ENCODE data around the gene MLYCD. TPM values are rescaled to one million over a fixed set of nuclear protein-coding genes. Genes with fewer than 3 reads are reported as not detected.
A peak's percentile ranks its signal among the peaks of the same experiment; 100 is the strongest.

MLYCD gene
- total RNA-seq, 1 donor from 2014 or later, result 7.4 TPM

- Mint-ChIP-seq H3K27ac (peak overlapping the region; percentile 47), H3K36me3 (peaks cover 50% of the 10 kb centered on the region)
- DNase-seq (ENCODE audit: low spot score in 2 of 2, unreplicated experiment in 2 of 2), result no peak
These were observed 13.8 kb downstream of the MLYCD start for GRCh38 chr16:83912519-83913244.

GRCh38 chr16:83913245-83913633 lies 14.3 kb downstream of the MLYCD start:
- H3K4me3 Mint-ChIP-seq, result no peak overlapping the region
- no peak for TF ChIP-seq CTCF (IDR thresholded peaks at IDR 0.05; ENCODE audit: unreplicated experiment)
- no peaks in the 10 kb centered on the region for H3K27me3 Mint-ChIP-seq (ENCODE audit: low read depth)
- peaks cover 56% of the 10 kb centered on the region for H3K36me3 Mint-ChIP-seq
- no peak for DNase-seq (ENCODE audit: low spot score in 2 of 2, unreplicated experiment in 2 of 2)
- no peaks in the 10 kb centered on the region for H3K4me1 Mint-ChIP-seq
- H3K9me3 Mint-ChIP-seq, result peaks cover 7% of the 10 kb centered on the region
- H3K27ac Mint-ChIP-seq, result peak overlapping the region; percentile 47

More at GRCh38 chr16:83912519-83913244, 13.8 kb downstream of the MLYCD start:
- Mint-ChIP-seq H3K27me3 (ENCODE audit: low read depth) (no peaks in the 10 kb centered on the region), H3K4me3 (no peak overlapping the region), H3K9me3 (peaks cover 7% of the 10 kb centered on the region), H3K4me1 (peaks cover 3% of the 10 kb centered on the region)
- no peak for TF ChIP-seq CTCF (IDR thresholded peaks at IDR 0.05; ENCODE audit: unreplicated experiment)

GRCh38 chr16:83914091-83914710 lies 15.3 kb downstream of the MLYCD start:
- Mint-ChIP-seq H3K36me3 (peaks cover 61% of the 10 kb centered on the region), H3K27me3 (ENCODE audit: low read depth) (no peaks in the 10 kb centered on the region), H3K4me3 (no peak overlapping the region), H3K9me3 (peaks cover 7% of the 10 kb centered on the region), H3K27ac (no peak overlapping the region), H3K4me1 (no peaks in the 10 kb centered on the region)
- no peak for DNase-seq (ENCODE audit: low spot score in 2 of 2, unreplicated experiment in 2 of 2)
- TF ChIP-seq CTCF (IDR thresholded peaks at IDR 0.05; ENCODE audit: unreplicated experiment), result no peak

- no peak for TF ChIP-seq CTCF (IDR thresholded peaks at IDR 0.05; ENCODE audit: unreplicated experiment)
- H3K9me3 Mint-ChIP-seq, result peaks cover 7% of the 10 kb centered on the region
- H3K4me1 Mint-ChIP-seq, result no peaks in the 10 kb centered on the region
- no peaks in the 10 kb centered on the region for H3K27me3 Mint-ChIP-seq (ENCODE audit: low read depth)
- DNase-seq (ENCODE audit: low spot score in 2 of 2, unreplicated experiment in 2 of 2), result no peak
- no peak overlapping the region for H3K27ac Mint-ChIP-seq
- H3K4me3 Mint-ChIP-seq, result no peak overlapping the region
- peaks cover 65% of the 10 kb centered on the region for H3K36me3 Mint-ChIP-seq
These were observed 16.2 kb downstream of the MLYCD start for GRCh38 chr16:83915081-83915480.

GRCh38 chr16:83915491-83915890 lies 16.6 kb downstream of the MLYCD start:
- no peaks in the 10 kb centered on the region for H3K27me3 Mint-ChIP-seq (ENCODE audit: low read depth)
- peaks cover 7% of the 10 kb centered on the region for H3K9me3 Mint-ChIP-seq

More at GRCh38 chr16:83915491-83915890, 16.6 kb downstream of the MLYCD start:
- Mint-ChIP-seq H3K27ac (no peak overlapping the region), H3K36me3 (peaks cover 67% of the 10 kb centered on the region), H3K4me1 (no peaks in the 10 kb centered on the region), H3K4me3 (no peak overlapping the region)
- DNase-seq (ENCODE audit: low spot score in 2 of 2, unreplicated experiment in 2 of 2), result no peak
- TF ChIP-seq CTCF (IDR thresholded peaks at IDR 0.05; ENCODE audit: unreplicated experiment), result no peak

Measured in mesothelial cell of epicardium (in vitro differentiated cells).